Measurements from ENCODE around the gene R3HDM2. TPM values are rescaled to one million over a fixed set of nuclear protein-coding genes. Genes with fewer than 3 reads are reported as not detected.

The R3HDM2 gene
- total RNA-seq, 4 donors from 2014 or later = 21.7 to 37.6 (median 29.3) TPM

DNA sequence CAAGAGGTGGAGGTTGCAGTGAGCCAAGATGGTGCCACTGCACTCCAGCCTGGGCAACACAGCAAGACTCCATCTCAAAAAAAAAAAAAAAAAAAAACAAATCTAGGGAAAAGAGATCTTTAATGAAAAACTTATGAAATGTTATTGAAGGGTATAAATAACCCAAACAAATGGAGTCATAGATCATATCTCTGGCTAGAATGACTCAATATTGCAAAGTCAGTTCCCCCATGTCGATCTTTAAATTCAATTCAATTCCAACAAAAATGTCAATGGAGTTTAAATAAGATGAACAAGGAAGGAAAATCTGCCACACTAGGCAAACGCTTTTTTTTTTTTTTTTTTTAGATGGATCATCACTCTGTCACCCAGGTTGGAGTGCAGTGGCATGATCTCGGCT is 78.7 kb downstream of the R3HDM2 start:
- intact Hi-C loops (cut with DNase I) = no loop called here
- WGBS, 2 donors = 87 to 90% methylated on average over 3 of the region's 3 CpGs
- Histone ChIP-seq H3K9me3 (no peaks in the 10 kb centered on the region), H3K4me3 (no peak overlapping the region), H3K4me1 (no peaks in the 10 kb centered on the region), H3K27ac (no peak overlapping the region), H3K27me3 (no peaks in the 10 kb centered on the region), H3K36me3 (peaks cover 0 to 48% (median 0%) of the 10 kb centered on the region in 3 donors)
- no peak for DNase-seq
- TF ChIP-seq POLR2A (IDR thresholded peaks at IDR 0.05) = no peak
- TF ChIP-seq, protein P1, sequence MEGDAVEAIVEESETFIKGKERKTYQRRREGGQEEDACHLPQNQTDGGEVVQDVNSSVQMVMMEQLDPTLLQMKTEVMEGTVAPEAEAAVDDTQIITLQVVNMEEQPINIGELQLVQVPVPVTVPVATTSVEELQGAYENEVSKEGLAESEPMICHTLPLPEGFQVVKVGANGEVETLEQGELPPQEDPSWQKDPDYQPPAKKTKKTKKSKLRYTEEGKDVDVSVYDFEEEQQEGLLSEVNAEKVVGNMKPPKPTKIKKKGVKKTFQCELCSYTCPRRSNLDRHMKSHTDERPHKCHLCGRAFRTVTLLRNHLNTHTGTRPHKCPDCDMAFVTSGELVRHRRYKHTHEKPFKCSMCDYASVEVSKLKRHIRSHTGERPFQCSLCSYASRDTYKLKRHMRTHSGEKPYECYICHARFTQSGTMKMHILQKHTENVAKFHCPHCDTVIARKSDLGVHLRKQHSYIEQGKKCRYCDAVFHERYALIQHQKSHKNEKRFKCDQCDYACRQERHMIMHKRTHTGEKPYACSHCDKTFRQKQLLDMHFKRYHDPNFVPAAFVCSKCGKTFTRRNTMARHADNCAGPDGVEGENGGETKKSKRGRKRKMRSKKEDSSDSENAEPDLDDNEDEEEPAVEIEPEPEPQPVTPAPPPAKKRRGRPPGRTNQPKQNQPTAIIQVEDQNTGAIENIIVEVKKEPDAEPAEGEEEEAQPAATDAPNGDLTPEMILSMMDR (IDR thresholded peaks at IDR 0.05) = no peak

DNA sequence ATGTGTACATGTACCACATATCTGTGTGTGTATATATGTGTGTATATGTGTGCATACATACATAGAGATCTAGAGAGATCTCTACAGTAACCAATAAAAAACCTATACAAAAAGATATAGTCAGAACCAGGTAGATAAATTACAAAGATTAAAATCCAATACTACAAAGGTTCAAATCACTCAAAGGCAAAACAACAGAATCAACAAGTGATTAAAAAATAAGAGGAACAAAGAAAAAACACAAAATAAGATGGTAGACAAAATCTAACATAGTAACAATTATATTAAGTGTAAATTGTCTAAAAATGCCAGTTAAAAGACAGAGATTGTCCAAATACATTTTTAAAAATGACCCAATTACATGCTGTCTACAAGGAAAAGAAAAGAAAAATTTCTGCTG is 83.6 kb downstream of the R3HDM2 start:
- intact Hi-C loops (cut with DNase I) = no loop called here
- H3K4me3 ChIP-seq = no peak overlapping the region
- no peak for TF ChIP-seq POLR2A (IDR thresholded peaks at IDR 0.05)
- TF ChIP-seq, protein P1 (IDR thresholded peaks at IDR 0.05) = no peak

DNA sequence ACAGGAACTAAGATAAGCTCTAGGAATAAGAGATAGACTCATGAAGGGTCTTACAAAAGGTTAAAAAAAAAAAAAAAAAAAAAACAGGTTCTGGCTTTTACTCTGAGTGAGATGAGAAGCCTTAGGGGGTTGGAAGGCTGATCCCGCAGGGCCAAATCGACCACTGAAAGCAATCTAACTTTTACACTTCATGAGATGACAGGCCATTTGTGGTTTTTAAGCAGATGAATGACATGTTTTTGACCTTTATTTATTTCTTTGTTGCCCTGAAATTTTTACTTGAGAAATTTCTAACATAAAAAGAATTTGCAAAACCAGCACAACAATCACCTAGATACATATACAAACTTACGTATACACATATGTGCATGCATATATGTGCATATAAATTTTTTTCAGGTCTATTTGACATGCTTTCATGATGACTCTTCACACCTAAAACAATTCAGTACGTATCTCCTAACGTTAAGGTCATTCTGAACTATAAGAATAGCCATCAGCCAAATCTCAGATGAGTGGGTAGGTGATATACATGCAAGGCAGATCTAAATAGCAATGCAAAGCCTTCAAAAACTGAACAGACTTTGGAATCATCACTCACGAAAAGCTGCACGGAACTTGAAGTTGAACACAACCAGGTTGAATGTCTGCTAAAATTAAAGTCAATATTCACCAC is 87.0 kb downstream of the R3HDM2 start:
- H3K9me3 ChIP-seq = no peaks in the 10 kb centered on the region
- DNase-seq = no peak

More for the DNA sequence above, 83.6 kb downstream of the R3HDM2 start:
- H3K27ac ChIP-seq = no peak overlapping the region
- no peaks in the 10 kb centered on the region for H3K9me3 ChIP-seq
- DNase-seq = no peak
- H3K4me1 ChIP-seq = peaks cover 0 to 4% (median 0%) of the 10 kb centered on the region in 3 donors
- H3K27me3 ChIP-seq = no peaks in the 10 kb centered on the region
- peaks cover 0 to 43% (median 0%) of the 10 kb centered on the region in 3 donors for H3K36me3 ChIP-seq

DNA sequence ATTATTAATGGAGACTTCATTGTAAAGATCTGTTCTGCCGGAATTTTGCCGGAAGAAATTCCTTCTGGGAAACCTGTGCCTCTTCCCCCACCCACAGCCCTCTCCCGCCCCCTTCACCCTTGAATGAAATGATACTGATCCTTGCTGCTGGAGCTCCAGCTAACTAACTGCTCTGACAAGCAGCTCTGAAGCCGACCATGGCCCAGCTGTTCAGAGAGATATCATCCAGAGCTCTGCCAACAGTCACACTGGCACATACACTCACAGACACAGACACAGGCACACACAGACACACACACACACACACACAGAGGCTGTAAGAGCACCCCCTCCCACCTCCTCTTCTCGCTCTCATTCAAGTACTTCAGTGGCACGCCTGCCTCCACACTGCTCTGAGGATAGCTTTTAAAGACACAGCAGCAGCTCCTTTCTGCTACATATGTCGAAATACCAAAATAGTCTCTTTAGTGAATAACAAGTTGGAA is 88.6 kb downstream of the R3HDM2 start:
- peaks cover 0 to 22% (median 0%) of the 10 kb centered on the region in 3 donors for H3K4me1 ChIP-seq
- H3K27ac ChIP-seq = no peak overlapping the region
- no peak for TF ChIP-seq POLR2A (IDR thresholded peaks at IDR 0.05)
- TF ChIP-seq, protein P1 (IDR thresholded peaks at IDR 0.05) = no peak
- H3K9me3 ChIP-seq = no peaks in the 10 kb centered on the region
- intact Hi-C loops (cut with DNase I) = no loop called here
- no peak for DNase-seq
- H3K4me3 ChIP-seq = no peak overlapping the region
- H3K27me3 ChIP-seq = no peaks in the 10 kb centered on the region
- 52 to 74% methylated on average over 5 to 7 of the region's 7 CpGs for WGBS, 2 donors
- peaks cover 0 to 10% (median 0%) of the 10 kb centered on the region in 3 donors for H3K36me3 ChIP-seq

More for the DNA sequence above, 87.0 kb downstream of the R3HDM2 start:
- H3K4me1 ChIP-seq = peaks cover 0 to 22% (median 0%) of the 10 kb centered on the region in 3 donors
- H3K27ac ChIP-seq = no peak overlapping the region
- H3K36me3 ChIP-seq = peaks cover 0 to 23% (median 0%) of the 10 kb centered on the region in 3 donors
- H3K27me3 ChIP-seq = no peaks in the 10 kb centered on the region
- TF ChIP-seq POLR2A (IDR thresholded peaks at IDR 0.05) = no peak
- TF ChIP-seq, protein P1 (IDR thresholded peaks at IDR 0.05) = no peak
- WGBS, 2 donors = 82 to 83% methylated on average over 7 of the region's 7 CpGs
- intact Hi-C loops (cut with DNase I) = no loop called here
- H3K4me3 ChIP-seq = no peak overlapping the region

DNA sequence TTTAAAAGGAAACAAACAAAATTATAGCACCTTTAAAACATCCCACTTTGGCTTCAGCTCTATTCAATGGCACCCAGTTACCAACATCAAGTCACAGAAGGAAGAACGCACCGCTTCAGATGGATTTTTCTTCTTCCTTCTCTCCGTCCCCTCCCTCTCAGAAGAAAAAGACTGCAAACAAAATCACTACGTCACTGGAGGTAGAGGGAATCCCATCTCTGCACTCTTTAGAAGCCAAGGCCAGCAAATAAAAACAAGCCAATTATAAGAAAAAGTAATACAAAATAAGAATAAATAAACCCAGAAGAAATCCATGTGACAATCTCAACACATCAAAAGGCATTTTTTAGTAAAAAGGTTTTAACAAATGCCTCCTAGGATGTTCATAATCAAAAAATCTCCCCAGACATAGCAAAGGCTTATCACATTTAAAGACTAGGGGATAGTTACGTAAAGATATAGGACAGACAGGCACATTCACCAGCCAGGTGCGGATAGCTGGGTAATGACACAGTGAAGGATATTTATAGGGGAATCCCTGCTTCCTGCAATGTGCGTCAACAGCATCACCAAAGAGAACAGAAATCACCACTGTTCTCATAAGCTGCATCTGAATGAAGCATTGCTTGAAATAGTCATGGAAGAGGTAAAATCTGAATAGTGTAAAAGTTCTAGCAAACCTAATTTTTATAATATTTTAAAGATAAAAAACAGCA is 89.4 kb downstream of the R3HDM2 start:
- WGBS, 2 donors = 73 to 78% methylated on average over 7 of the region's 7 CpGs
- DNase-seq = no peak
- Histone ChIP-seq H3K36me3 (peaks cover 0 to 5% (median 0%) of the 10 kb centered on the region in 3 donors), H3K27me3 (no peaks in the 10 kb centered on the region), H3K4me3 (no peak overlapping the region), H3K4me1 (peaks cover 0 to 22% (median 0%) of the 10 kb centered on the region in 3 donors), H3K27ac (no peak overlapping the region), H3K9me3 (no peaks in the 10 kb centered on the region)
- intact Hi-C loops (cut with DNase I) = no loop called here
- TF ChIP-seq, protein P1 (IDR thresholded peaks at IDR 0.05) = no peak
- TF ChIP-seq POLR2A (IDR thresholded peaks at IDR 0.05) = no peak
